H1 (cell line): Measurements from ENCODE around the gene GMNC. TPM values are rescaled to one million over a fixed set of nuclear protein-coding genes. Genes with fewer than 3 reads are reported as not detected.
"Not testable (repeated sequence)": the region's sequence is repeated elsewhere in the genome, so short reads cannot be mapped to it uniquely, and the experiment has no call there.

Source experiments
- CTCF ChIA-PET: fragments of 300-600 bp; sonication (Branson Sonifier 250); formaldehyde crosslinking; loops from one replicate; lab custom pipeline; 2021; ENCODE audit not compliant: partially characterized antibody; lab: Charles Lee
- POLR2A ChIA-PET: fragments of 300-600 bp; sonication (Branson Sonifier 250); formaldehyde crosslinking; loops from one replicate; lab custom pipeline; 2021; ENCODE audit warnings: inconsistent platforms; ENCODE audit not compliant: partially characterized antibody; lab: Charles Lee
- DNase-seq, 2 experiments: peaks; one replicate each; pipeline versions ENCODE4 v3.0.0 to v3.0.0-alpha.2; 2010 to 2022; ENCODE audit warnings: low spot score in 2 of 2, low read depth in 1 of 2, mixed read lengths in 1 of 2
- FAIRE-seq: peaks from 2 replicates; lab custom pipeline; 2011; peaks lifted over from hg19 to GRCh38; lab: Jason Lieb, UNC
- H2AFZ ChIP-seq: 2 replicates; pipeline ENCODE4 v1.8.1; 2012; ENCODE audit warnings: low read length, inconsistent platforms
- H2AK5ac ChIP-seq: 2 replicates; pipeline ENCODE4 v1.6.1; 2013; ENCODE audit warnings: low read depth, low read length
- H2BK120ac ChIP-seq: replicated peaks from 2 replicates; pipeline ENCODE3; 2013; ENCODE audit warnings: low read depth, low read length, inconsistent platforms
- H2BK12ac ChIP-seq: 2 replicates; pipeline ENCODE4 v1.6.1; 2013; ENCODE audit warnings: low read depth, low read length
- H2BK15ac ChIP-seq: 2 replicates; pipeline ENCODE4 v1.6.1; 2013; ENCODE audit warnings: low read length
- H2BK20ac ChIP-seq: 2 replicates; pipeline ENCODE4 v1.6.1; 2013; ENCODE audit warnings: low read length
- H2BK5ac ChIP-seq: 2 replicates; pipeline ENCODE4 v1.6.1; 2013; ENCODE audit warnings: low read depth, low read length
- H3K14ac ChIP-seq: 2 replicates; pipeline ENCODE4 v1.6.1; 2013; ENCODE audit warnings: inconsistent platforms; ENCODE audit not compliant: insufficient read length
- H3K18ac ChIP-seq: 2 replicates; pipeline ENCODE4 v1.6.1; 2013; ENCODE audit warnings: low read length; ENCODE audit errors: extremely low read depth
- H3K23ac ChIP-seq: 2 replicates; pipeline ENCODE4 v1.6.1; 2013; ENCODE audit warnings: inconsistent platforms; ENCODE audit not compliant: insufficient read length
- H3K23me2 ChIP-seq: 2 replicates; pipeline ENCODE4 v1.6.1; 2013; ENCODE audit warnings: low read depth, low read length
- H3K27ac ChIP-seq: 2 replicates; pipeline ENCODE4 v1.6.1; 2011; ENCODE audit warnings: low read depth, low read length, inconsistent platforms
- H3K27me3 ChIP-seq, 4 experiments: replicated peaks in 1 of 4; 1 replicate in 1 of 4; 2 replicates in 3 of 4; pipeline versions ENCODE4 v1.6.1 to v1.8.1; 2011 to 2013; ENCODE audit warnings: low read length in 3 of 4, mild to moderate bottlenecking in 3 of 4, inconsistent platforms in 2 of 4, mixed read lengths in 2 of 4, moderate library complexity in 1 of 4; ENCODE audit not compliant: control insufficient read depth in 3 of 4, insufficient read depth in 3 of 4; ENCODE audit errors: extremely low read depth in 1 of 4
- H3K36me3 ChIP-seq, 4 experiments: 2 replicates each; pipeline versions ENCODE4 v1.6.1 to v1.8.1; 2011 to 2013; ENCODE audit warnings: mild to moderate bottlenecking in 4 of 4, low read length in 3 of 4, moderate library complexity in 2 of 4, control low read depth in 1 of 4, inconsistent platforms in 1 of 4; ENCODE audit not compliant: insufficient read depth in 4 of 4, control insufficient read depth in 2 of 4
- H3K4ac ChIP-seq: replicated peaks from 2 replicates; pipeline ENCODE3; 2013; ENCODE audit warnings: low read length, low read depth, mixed read lengths, inconsistent platforms; ENCODE audit not compliant: insufficient read length
- H3K4me1 ChIP-seq, 4 experiments: replicated peaks in 1 of 4; 1 replicate in 1 of 4; 2 replicates in 3 of 4; pipeline versions ENCODE4 v1.6.1 to v1.8.1; 2011 to 2013; ENCODE audit warnings: low read length in 3 of 4, inconsistent platforms in 2 of 4, mixed read lengths in 1 of 4; ENCODE audit not compliant: insufficient read depth in 4 of 4, control insufficient read depth in 3 of 4
- H3K4me2 ChIP-seq, 2 experiments: 2 replicates each; pipeline versions ENCODE4 v1.6.1 to v1.8.1; 2011 to 2013; ENCODE audit warnings: low read depth in 2 of 2, low read length in 2 of 2, control low read depth in 1 of 2, inconsistent platforms in 1 of 2, mild to moderate bottlenecking in 1 of 2; ENCODE audit not compliant: insufficient read depth in 1 of 2
- H3K4me3 ChIP-seq, 4 experiments: fragments of 200-600, 300-600 bp in 1 of 4; sonication (generic), shearing (Covaris generic), sonication (Bioruptor Twin) in 1 of 4; 2 replicates each; pipeline versions ENCODE4 v1.5.1 to v1.8.1; 2011 to 2016; ENCODE audit warnings: low read length in 4 of 4, low read depth in 3 of 4, control low read depth in 2 of 4, inconsistent platforms in 2 of 4, mild to moderate bottlenecking in 2 of 4, mixed read lengths in 1 of 4, moderate library complexity in 1 of 4; ENCODE audit not compliant: insufficient read depth in 2 of 4; ENCODE audit errors: extremely low read depth in 1 of 4
- H3K56ac ChIP-seq: replicated peaks from 2 replicates; pipeline ENCODE3; 2013; ENCODE audit warnings: low read depth, mild to moderate bottlenecking, mixed read lengths, low read length, inconsistent platforms; ENCODE audit not compliant: insufficient read length
- H3K79me1 ChIP-seq: 2 replicates; pipeline ENCODE4 v1.6.1; 2013; ENCODE audit warnings: low read depth, low read length, control low read depth
- H3K79me2 ChIP-seq, 2 experiments: 2 replicates each; pipeline versions ENCODE4 v1.6.1 to v1.8.1; 2012 to 2013; ENCODE audit warnings: low read length in 2 of 2, mild to moderate bottlenecking in 2 of 2, inconsistent platforms in 1 of 2; ENCODE audit not compliant: insufficient read depth in 2 of 2, control insufficient read depth in 1 of 2
- H3K9ac ChIP-seq, 4 experiments: replicated peaks in 1 of 4; 1 replicate in 1 of 4; 2 replicates in 3 of 4; pipeline versions ENCODE4 v1.6.1 to v1.8.1; 2011 to 2013; ENCODE audit warnings: low read depth in 3 of 4, low read length in 3 of 4, control low read depth in 2 of 4, mild to moderate bottlenecking in 2 of 4, moderate library complexity in 2 of 4, inconsistent platforms in 1 of 4; ENCODE audit errors: extremely low read depth in 1 of 4
- H3K9me3 ChIP-seq, 2 experiments: 2 replicates each; pipeline versions ENCODE4 v1.6.1 to v1.8.1; 2012 to 2013; ENCODE audit warnings: mild to moderate bottlenecking in 2 of 2, moderate library complexity in 2 of 2, control low read depth in 1 of 2, inconsistent platforms in 1 of 2, low read depth in 1 of 2, low read length in 1 of 2, mixed read lengths in 1 of 2; ENCODE audit not compliant: insufficient read depth in 2 of 2
- H4K20me1 ChIP-seq, 2 experiments: replicated peaks in 1 of 2; 2 replicates each; pipeline versions ENCODE3 to v1.8.1; 2011 to 2013; ENCODE audit warnings: inconsistent platforms in 2 of 2, low read length in 2 of 2, mild to moderate bottlenecking in 1 of 2; ENCODE audit not compliant: insufficient read depth in 2 of 2, control insufficient read depth in 1 of 2
- H4K5ac ChIP-seq: 2 replicates; pipeline ENCODE4 v1.6.1; 2013; ENCODE audit warnings: low read length, low read depth, mixed read lengths, inconsistent platforms; ENCODE audit not compliant: insufficient read length
- H4K8ac ChIP-seq: 2 replicates; pipeline ENCODE4 v1.8.0; 2013; ENCODE audit warnings: mild to moderate bottlenecking, moderate library complexity, low read length, inconsistent platforms; ENCODE audit not compliant: insufficient read depth; ENCODE audit errors: extremely low read depth
- H4K91ac ChIP-seq: replicated peaks from 2 replicates; pipeline ENCODE3; 2013; ENCODE audit warnings: low read length, mixed read lengths, inconsistent platforms; ENCODE audit not compliant: insufficient read length
- WGBS, 2 experiments: shearing (Covaris generic) in 1 of 2; methylation state at CpG; one replicate each; pipeline versions ENCODE4 v1.1.6 to v1.1.7; 2013 to 2015; ENCODE audit warnings: low lambda C conversion rate in 2 of 2, mixed read lengths in 2 of 2, inconsistent platforms in 1 of 2, low coverage in 1 of 2, missing lambda C conversion rate in 1 of 2; ENCODE audit not compliant: insufficient replicate concordance in 2 of 2, insufficient coverage in 1 of 2, insufficient read length in 1 of 2; ENCODE audit errors: extremely low coverage in 1 of 2, missing lambda C conversion rate in 1 of 2; 5-methylcytosine and 5-hydroxymethylcytosine counted together
- polyA plus RNA-seq, 7 experiments: library from polyadenylated mRNA; depleted of rRNA in 3 of 7; stranded (reverse) in 5 of 7; unstranded in 2 of 7; fragments of >200 nt in 5 of 7; fragments of 200-250 nt in 2 of 7; gene quantifications; 1 replicate in 5 of 7; 2 replicates in 1 of 7; 4 replicates in 1 of 7; pipeline versions ENCODE4 v1.2.1 to v1.2.3, GENCODE V29; 2011 to 2013; ENCODE audit warnings: missing spikeins in 2 of 7, mixed read lengths in 2 of 7
- total RNA-seq: library from RNA; stranded (reverse); fragmentation: NEBNext Ultra II Directional; extraction: Animal tissue kit (Norgen Biotek cat#: 25700); gene quantifications from 2 replicates; pipeline ENCODE4 v1.2.1, GENCODE V29; 2021

GMNC gene
- total and polyA plus RNA-seq, 2 of the 8 experiments (the other 6 are each of a cell fraction or from before 2014, with no cell fraction given), result 0.05 to 0.24 TPM

DNA sequence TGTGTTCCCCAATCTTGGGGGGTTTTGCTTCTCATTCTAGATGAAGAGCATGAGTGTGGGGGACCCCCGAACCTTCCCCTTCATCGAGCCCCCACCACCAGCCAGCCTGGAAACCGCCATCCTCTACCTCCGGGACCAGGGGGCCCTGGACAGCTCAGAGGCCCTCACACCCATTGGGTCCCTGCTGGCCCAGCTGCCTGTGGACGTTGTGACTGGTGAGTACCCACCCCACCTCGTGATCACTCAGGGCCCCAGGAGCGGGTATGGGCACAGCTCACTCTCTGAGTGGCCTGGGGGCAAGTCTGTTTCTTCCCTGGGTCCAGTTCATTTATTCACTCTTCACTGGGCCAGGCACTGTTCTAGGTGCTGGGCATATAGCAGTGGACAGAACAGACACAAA lies 13.9 kb upstream of the GMNC start:
- H2AK5ac ChIP-seq, H2BK12ac ChIP-seq, H3K9ac ChIP-seq, H2BK5ac ChIP-seq, H3K4me1 ChIP-seq, H4K91ac ChIP-seq, H4K20me1 ChIP-seq, H2BK120ac ChIP-seq, H2AFZ ChIP-seq, H3K14ac ChIP-seq, H2BK15ac ChIP-seq, DNase-seq, H3K23me2 ChIP-seq, H3K36me3 ChIP-seq, POLR2A ChIA-PET, FAIRE-seq, H3K27me3 ChIP-seq, H3K56ac ChIP-seq, H3K4me3 ChIP-seq, H4K5ac ChIP-seq, H3K27ac ChIP-seq, H3K23ac ChIP-seq, H3K18ac ChIP-seq, H3K9me3 ChIP-seq, H3K79me1 ChIP-seq, H2BK20ac ChIP-seq, H3K4me2 ChIP-seq, H3K79me2 ChIP-seq, H4K8ac ChIP-seq, H3K4ac ChIP-seq: not testable (repeated sequence)
- CTCF ChIA-PET, result interaction anchor here (0.6 to 0.8 kb wide), 2 partner anchors 383 to 1236 kb away, joined by 3 to 4 read pairs; no protein-coding TSS in a partner anchor
- WGBS, 2 experiments, result 80% methylated on average over 1 of the region's 7 CpGs; no CpG with 5 or more reads in 1 of the 2 experiments

DNA sequence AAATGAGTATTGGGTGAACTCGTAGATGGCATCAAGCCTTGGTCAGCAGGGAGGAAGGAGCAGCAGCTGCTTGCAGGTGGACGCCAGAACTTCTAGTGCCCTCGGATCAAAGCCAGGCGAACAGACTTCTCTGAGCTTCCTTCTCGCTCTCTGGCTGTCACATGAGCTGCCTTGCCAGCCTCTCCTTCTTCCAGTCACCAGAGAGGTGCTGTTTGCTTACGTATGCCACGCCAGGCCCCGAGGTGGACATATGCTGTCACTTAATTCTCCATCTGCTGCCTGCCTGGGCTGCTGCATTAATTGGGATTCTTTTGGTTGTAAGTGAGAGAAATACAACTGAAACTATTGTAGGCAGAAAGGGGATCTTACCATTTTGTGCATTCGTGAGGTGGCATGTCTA lies 12.6 kb upstream of the GMNC start:
- CTCF ChIA-PET, H3K27ac ChIP-seq, H4K91ac ChIP-seq, H3K18ac ChIP-seq, H4K5ac ChIP-seq, H3K4me1 ChIP-seq, H3K4me2 ChIP-seq, POLR2A ChIA-PET, H3K9ac ChIP-seq, H3K27me3 ChIP-seq, H2AK5ac ChIP-seq, H2AFZ ChIP-seq, H3K9me3 ChIP-seq, H2BK120ac ChIP-seq, H3K79me1 ChIP-seq, H3K4ac ChIP-seq, H2BK15ac ChIP-seq, H3K23me2 ChIP-seq, H4K20me1 ChIP-seq, H2BK20ac ChIP-seq, H3K4me3 ChIP-seq, H3K36me3 ChIP-seq, FAIRE-seq, H3K23ac ChIP-seq, H4K8ac ChIP-seq, H3K14ac ChIP-seq, H2BK5ac ChIP-seq, H2BK12ac ChIP-seq, DNase-seq, H3K79me2 ChIP-seq, H3K56ac ChIP-seq: not testable (repeated sequence)
- 93% methylated on average over 5 of the region's 9 CpGs; no CpG with 5 or more reads in 1 of the 2 experiments for WGBS, 2 experiments
